ENCODE data around the gene PSG4.
"Not testable (repeated sequence)": the region's sequence is repeated elsewhere in the genome, so short reads cannot be mapped to it uniquely, and the experiment has no call there.

The PSG4 gene

DNA sequence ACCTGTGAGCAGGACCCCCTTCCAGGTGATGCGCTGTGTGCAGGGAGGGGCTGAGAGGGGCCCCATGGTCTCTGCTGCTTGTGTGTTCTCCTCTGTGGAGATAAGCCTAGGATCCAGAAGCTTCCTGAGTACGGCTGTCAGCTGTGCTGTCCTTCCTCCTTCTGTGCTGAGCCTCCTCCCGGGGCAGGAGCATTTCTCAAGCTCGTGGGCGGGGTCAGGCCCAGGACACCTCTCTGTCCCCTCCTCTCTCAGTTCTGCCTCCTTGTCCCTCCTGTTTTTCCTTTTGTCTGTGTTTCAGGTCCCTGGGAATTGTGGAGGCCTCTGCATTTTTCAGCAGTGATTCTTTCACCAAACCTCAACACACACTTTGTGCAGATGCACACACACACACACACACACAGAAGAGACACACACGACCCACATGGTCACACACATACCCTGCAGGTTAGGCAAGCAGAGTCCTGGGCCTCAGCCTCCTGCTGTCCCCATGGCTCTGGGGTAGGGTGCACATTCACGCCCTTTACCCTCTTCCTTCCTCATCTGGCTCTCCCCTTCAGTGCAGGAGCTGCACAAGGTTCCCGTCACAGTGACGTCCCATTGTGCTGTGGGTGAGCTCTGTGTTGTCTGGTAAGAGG, at the start of gene PSG4:
Gene PSG4, minus strand, starts transcription at position 168 of the 635 bp plus-strand sequence. Its CDS starts 102 bp downstream, at position 66.
- not testable (repeated sequence) for DNase-seq

DNA sequence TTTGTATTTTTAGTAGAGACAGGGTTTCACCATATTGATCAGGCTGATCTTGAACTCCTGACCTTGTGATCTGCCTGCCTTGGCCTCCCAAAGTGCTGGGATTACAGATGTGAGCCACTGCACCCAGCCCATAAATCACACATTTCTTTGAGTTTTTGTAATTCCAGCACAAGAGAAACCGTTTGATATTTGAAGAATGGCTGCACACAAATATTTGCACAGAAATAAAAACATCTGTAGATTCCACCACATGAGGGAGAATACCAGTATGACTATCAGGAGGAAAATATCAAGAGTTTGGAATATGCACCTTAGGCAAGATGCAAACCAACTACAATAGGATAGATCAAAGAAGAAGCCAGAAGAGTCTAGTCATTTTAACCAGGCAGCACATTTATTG, 46.0 kb upstream of the PSG4 start:
- DNase-seq = not testable (repeated sequence)

DNA sequence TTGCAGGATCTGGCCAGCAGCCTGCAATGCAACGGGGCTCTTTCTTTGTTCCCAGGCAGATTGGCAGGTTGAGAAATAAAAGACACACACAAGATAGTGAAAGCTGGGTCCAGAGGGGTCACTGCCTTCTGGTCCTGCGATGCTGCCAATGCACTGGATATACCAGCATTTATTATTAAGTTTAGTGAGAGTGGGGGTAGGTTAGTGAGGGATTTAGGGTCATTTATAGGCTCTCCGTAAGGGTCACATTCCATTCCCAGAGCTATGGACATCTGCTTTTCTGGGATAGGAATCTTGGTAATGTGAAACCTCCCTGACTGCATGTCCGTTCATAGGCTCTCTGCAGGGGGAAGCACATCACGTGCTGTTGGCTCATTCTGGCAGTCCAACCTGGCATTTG, 44.9 kb upstream of the PSG4 start:
- DNase-seq = not testable (repeated sequence)

DNA sequence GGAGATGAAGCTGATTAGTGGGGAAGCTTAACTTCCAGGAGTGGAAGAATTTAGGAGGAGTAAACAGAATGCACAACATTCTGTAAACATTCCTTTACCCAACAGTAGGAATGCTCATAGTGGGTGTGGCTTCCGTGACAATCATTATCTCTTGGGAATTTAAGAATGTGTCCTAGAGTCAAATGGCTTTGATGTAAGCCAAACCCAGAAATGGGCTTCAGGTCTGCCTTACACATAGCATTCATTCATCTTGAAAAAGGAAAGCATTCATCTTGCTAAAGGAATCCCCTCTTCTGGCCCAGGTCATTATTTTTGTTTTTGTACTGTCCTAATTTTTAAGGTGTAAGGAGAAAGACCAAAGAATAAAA, 43.2 kb upstream of the PSG4 start:
- DNase-seq = not testable (repeated sequence)

DNA sequence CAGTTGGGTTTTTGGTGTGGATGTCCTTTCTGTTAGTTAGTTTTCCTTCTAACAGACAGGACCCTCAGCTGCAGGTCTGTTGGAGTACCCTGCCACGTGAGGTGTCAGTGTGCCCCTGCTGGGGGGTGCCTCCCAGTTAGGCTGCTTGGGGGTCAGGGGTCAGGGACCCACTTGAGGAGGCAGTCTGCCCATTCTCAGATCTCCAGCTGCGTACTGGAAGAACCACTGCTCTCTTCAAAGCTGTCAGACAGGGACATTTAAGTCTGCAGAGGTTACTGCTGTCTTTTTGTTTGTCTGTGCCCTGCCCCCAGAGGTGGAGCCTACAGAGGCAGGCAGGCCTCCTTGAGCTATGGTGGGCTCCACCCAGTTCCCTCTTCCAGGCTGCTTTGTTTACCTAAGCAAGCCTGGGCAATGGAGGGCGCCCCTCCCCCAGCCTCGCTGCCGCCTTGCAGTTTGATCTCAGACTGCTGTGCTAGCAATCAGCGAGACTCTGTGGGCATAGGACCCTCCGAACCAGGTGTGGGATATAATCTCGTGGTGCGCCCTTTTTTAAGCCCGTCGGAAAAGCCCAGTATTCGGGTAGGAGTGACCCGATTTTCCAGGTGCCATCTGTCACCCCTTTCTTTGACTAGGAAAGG, 41.9 kb upstream of the PSG4 start:
- DNase-seq = not testable (repeated sequence)

DNA sequence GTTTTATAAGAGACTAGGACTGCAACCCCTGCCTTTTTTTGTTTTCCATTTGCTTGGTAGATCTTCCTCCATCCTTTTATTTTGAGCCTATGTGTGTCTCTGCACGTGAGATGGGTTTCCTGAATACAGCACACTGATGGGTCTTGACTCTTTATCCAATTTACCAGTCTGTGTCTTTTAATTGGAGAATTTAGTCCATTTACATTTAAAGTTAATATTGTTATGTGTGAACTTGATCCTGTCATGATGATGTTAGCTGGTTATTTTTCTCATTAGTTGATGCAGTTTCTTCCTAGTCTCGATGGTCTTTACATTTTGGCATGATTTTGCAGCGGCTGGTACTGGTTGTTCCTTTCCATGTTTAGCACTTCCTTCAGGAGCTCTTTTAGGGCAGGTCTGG, 40.4 kb upstream of the PSG4 start:
- not testable (repeated sequence) for DNase-seq

DNA sequence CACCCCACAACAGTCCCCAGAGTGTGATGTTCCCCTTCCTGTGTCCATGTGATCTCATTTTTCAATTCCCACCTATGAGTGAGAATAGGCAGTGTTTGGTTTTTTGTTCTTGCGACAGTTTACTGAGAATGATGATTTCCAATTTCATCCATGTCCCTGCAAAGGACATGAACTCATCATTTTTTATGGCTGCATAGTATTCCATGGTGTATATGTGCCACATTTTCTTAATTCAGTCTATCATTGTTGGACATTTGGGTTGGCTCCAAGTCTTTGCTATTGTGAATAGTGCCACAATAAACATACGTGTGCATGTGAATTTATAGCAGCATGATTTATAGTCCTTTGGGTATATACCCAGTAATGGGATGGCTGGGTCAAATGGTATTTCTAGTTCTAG, 36.8 kb upstream of the PSG4 start:
- not testable (repeated sequence) for DNase-seq

DNA sequence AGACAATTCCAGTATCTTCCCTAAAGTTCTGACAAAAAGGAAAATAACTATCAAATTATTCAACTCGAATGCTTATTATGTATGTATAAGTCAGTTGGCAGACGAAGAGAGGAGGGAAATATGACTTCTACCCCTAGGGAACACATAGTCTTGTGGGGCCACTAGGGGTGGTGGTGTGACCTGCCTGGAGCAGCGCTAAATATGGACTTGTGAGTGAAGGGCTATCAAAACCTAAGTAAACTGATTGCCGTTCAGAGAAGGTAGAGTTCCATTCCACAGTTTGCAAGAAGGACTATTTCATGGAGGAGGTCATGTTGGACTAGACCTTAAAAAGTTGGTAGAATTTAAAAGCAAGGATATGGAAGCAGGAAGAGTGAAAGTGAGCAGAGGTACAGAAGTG, 32.8 kb upstream of the PSG4 start:
- not testable (repeated sequence) for DNase-seq

DNA sequence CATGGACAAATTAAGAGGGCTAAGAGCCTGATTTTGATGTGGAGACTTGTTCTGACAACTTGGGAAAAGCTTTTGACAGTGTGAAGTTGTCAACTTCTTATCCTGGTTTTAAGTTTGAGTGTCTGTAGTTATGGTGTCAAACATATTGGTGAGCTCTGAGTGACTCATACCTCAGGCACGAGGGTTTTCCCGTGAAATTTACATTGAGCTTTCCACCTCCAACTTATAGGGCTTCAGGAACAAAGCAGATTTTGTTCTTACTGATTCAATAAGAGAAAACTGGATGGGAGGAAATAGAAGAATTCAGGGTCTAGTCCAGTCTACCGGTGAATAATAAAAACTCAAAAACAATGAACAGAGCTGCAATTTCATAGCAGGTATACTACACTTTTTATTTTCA, 30.2 kb upstream of the PSG4 start:
- DNase-seq = not testable (repeated sequence)

DNA sequence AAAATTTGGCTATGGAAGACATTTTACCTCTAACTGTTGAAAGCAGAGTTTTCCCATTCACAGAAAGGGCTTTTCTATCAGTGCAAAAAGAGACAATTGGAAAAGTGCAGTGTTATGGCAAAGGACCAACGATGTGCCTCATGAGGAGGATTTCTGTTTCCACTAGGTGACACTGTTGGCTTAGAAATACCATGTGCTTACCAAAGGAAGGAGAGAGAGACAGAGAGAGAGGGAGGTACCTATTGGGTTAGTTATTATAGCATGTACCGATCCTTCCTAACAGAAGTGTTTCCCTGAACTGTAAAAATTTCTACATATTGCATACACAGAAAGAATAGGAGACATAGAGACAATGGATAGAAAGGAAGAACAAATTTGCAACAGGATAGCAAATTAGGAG, 23.9 kb upstream of the PSG4 start:
- no peak for DNase-seq

DNA sequence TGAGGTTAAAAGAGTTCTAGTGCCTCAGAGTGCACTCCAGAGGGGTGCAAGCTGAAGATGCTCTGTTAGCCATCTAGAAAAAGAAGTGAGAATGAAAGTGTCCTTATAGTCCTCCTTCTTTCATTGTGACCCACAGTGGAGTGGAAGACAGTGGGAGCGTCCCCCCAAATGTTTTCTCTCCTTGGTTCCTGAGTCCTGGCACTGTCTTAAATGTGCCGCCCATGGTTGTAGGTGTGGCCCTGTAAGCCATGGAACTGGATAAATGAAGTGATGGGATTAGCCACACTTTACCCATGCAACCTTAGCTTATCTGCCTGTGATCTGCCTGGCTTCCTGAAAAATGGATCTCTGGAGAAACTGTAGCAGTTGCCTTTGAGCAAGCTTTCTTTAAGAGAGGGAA, 23.3 kb upstream of the PSG4 start:
- DNase-seq = not testable (repeated sequence)

DNA sequence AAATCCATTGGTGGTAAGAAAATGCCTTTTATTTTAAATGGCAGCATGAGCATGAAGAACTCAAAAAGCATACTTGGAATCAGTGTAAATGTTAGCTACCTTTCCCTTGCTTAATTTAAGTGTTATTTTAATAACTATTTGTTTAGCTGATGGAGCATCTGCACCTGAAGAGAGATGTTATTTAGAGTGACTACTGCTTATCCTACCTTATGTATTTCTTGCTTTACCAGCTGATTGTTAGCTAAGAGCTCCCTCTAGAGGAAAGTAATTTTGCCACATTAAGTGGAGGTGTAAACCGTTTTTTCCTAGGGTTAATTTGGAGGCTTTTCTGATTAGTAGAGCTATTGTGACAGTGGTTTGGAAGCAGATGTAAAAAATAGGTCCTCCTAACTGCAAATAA, 21.5 kb upstream of the PSG4 start:
- DNase-seq = not testable (repeated sequence)

DNA sequence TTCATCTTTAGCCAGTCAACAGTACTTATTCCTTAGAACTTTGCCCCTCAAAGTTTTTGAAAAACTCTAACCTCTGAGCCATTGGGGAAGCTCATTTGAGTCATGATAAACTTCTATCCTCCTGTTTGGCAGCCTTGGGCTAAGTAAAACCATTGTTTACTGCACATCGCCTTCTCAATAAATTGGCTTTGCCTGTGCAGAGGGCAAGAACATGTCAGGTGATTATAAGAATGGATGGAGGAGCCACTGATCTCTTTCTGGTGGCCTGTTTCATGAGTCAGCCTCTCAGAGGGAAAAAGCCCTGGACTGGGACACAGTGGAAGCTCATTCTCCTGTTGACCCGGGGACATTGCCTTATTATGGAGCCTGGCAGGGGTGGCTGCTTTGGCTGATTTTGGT, 19.4 kb upstream of the PSG4 start:
- DNase-seq = no peak

DNA sequence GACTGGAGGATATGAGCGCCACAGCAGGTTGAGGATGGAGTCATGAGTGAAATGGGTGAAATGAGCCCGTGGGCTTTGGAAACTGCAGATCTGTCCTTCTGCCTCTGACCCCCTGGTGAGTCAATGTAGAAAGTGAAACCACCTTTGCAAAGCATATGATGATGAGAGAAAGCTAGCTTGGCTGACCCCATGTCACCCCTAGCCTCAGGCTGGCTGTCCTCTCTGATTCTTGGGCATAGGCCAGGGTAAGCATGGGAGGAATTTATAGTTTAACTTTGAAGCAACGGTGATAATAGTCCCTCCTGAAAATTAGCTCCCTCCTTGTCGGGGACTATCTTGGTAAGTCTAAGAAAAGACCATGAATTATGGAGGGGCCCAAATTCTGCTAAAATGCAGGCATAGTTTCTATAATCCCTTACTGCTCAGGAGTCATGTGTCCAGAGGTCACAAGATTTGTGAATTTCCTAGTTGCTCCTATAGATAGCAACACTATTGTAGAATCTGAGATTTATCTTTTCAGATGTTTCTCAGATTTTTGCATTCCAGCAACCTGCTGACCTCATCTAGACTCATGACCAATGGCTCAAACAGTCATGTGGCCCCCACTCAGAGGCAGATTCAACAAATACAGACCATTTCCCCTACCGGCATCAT, 18.9 kb upstream of the PSG4 start:
- not testable (repeated sequence) for DNase-seq

DNA sequence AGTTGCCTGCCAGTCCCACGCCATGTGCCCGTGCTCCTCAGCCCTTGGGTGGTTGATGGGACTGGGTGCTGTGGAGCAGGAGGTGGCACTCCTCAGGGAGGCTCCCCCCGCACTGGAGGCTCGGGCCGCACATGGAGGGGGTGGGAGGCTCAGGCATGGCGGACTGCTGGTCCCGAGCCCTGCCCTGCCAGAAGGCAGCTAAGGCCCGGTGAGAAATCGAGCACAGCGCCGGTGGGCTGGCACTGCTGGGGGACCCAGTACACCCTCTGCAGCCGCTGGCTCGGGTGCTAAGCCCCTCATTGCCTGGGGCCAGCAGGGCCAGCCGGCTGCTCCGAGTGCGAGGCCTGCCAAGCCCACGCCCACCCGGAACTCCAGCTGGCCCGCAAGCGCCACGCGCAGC, 16.5 kb upstream of the PSG4 start:
- not testable (repeated sequence) for DNase-seq

DNA sequence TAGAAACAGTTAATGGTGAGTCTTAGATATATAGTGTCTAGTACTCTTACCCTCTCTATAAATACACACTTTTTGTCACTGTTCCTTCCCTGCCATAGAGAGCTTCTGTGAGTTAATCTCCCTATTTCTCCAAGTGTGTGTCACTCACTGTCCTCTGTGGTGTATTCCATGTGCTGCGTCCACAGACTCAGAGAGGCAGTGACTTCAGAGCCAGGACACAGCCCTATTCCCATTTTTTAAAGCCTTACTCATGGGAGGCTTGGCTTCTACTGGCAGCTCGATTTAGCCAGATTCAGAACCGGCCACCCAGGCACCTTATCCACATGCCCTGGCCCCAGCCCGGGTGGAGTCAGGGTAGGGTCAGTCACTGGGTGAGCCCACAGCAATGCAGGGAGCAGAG, 13.7 kb upstream of the PSG4 start:
- not testable (repeated sequence) for DNase-seq

DNA sequence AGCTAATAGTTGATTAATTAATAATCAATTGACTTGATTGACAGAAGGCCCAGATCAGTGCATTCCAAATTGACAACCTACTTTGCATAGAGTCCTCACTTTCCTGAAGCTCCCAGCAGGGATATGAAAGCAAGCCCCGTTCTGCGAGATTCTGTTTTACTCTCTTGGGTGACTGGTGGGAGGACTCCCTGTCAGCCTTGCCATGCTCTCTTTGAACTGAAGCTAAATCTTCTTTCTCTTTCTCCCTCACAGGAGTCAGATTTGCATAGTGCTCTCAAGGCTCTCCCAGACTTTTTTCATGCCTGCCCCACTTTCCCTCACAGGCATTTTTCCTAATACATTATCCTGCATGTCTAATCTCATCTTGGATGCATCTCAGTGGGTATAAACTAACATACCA, 10.4 kb upstream of the PSG4 start:
- DNase-seq = not testable (repeated sequence)

DNA sequence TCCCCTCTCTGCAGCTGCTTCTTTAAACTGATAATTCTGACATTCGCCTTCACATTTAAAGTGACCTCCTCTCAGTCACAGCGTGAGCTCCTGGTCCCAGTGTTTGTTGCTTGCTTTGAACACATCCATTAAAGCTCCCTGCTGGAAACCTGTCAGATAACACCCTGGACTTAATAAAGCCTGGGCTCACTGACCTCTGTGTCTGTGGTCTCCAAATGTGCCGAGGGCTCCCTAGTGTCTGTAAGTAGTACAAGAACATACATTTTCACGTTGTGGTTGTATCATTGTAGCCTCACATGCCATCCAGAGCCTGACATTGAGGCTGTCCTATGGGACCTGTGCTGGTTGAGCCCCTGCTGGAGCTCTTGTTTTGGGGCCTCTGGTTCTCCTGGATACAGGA, 2.6 kb upstream of the PSG4 start:
- no peak for DNase-seq

DNA sequence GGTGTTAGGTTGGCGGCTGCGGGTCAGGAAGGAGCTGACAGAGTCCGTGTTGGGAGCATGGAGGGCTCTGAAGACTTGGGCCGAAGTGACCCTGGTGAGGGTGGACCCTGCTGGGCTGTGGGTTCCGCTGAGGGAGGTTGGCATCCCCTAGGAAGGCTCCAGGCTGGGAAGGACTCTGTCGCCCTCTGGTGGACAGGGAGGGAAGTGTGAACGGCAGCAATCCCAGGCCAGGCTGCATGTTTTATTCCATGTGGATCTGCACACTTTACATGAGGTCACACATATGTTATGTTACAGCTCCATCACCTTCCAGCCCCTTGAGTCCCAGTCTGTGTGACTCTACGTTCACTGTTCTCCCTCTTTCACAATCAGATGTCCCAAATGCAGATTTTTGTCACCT, 1.7 kb upstream of the PSG4 start:
- not testable (repeated sequence) for DNase-seq

DNA sequence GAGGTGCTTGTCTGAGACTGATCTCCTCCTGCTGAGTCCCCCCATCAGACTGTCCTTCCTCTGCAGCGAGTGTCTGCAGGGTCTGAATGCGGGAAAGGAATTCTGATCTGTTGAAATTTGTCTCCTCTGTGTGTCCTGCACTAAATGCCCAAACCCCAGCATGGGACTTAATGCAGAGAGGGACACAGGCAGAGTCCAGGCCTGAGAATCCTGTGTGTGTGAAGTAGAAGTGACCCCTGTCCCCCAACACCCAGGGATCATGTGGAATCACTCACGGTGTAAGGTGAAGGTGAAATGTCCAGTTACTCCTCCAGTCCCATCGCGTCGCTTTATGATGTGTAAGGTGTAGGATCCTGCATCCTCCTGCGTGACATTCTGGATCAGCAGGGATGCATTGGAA, 1.8 kb downstream of the PSG4 start:
- not testable (repeated sequence) for DNase-seq

DNA sequence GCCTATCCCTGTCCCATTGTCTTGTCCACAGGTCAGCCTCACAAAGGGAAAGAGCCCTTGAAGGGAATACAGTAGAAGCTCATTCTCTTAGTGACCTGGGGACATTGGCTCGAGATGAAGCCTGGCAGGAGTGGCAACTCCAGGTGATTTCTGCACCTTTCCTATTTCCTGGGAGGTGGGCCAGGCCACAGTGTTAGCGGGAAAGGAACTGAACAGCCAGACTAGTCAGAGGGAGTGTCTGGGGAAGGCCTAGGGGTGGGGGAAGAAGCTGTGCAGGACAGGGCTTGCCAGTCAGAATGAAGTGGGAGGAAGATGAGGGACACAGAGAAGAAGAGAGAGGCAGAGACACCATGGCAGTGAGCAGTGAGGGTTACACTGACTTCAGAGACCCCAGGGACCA, 3.5 kb downstream of the PSG4 start:
- not testable (repeated sequence) for DNase-seq

DNA sequence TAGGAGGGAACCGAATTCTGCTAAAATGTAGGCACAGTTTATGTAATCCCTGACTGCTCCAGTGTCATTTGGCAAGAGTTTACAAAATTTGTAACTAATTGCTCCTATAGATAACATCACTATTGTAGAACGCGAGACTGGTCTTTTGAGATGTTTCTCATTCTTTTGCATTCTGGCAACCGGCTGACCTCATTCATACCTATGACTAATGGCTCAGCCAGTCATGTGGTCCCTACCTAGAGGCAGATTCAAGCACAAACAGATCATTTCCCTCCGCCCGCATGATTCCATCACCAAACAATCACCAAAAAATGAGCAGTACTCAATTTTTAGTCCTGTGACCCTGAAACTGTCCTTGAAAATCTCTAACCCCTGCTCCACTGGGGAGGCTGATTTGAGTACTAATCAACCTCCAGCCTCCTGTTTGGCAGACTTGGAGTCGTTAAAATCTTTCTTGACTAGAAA, 4.1 kb downstream of the PSG4 start:
- not testable (repeated sequence) for DNase-seq

DNA sequence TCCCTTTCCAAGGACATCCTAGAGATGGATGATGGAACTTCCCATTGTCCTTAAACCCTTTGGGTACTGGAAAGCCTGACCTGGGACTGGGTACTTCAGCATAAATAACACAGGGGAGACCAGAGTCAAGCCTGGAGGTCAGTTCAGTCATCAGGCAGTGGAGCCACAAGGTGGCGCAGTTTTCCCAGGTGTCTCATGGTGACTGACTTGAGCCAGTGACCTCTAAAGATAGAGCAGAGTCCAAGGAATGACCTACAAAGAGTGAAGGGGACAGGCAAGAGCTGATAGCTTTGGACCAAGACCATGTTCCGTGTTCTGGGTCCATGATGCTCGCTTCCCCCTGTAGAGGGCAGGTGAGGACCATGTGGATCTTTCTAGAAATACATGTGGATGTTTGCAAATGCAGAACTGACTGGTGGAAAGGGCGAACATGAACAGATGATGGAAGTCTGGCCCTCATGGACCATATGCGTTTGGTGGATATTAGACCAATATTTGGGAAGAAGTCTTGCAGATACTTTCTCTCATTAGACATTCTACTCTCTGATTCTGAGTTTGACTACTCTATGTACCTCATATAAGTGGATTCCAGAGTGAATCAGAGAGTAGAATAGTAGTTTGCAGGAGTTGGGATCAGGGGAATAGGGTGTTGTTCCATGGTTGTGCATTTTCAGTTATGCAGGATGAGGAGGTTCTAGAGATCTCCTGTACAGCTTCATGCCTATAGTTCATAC, 6.6 kb downstream of the PSG4 start:
- not testable (repeated sequence) for DNase-seq

Measured in cerebellar nuclear complex (tissue), 1 donor.